Stimulated activated CD4-positive, alpha-beta T cell treated with anti-CD3 and anti-CD28 coated beads, Interleukin-4, amount 100 ng/mL, for 24 hours (primary cell): Measurements from ENCODE around the gene PEAK3.

ENCODE experiments used
- DNase-seq: peaks from one replicate; pipeline ENCODE4 v3.0.0-alpha.2; 2020

The PEAK3 gene

GRCh38 chr19:2282062-2282861 lies at the start of gene PEAK3:
Gene PEAK3, minus strand, starts transcription at chr19:2282175. Its CDS starts 1,244 bp downstream, at chr19:2280931.
- DNase-seq = peak; percentile 21

- no peak for DNase-seq
Measured at GRCh38 chr19:2330632-2331284, 48.8 kb upstream of the PEAK3 start.

- DNase-seq = no peak
Measured at GRCh38 chr19:2330255-2330631, 48.3 kb upstream of the PEAK3 start.

- DNase-seq = no peak
Measured at GRCh38 chr19:2329501-2329916, 47.5 kb upstream of the PEAK3 start.

- DNase-seq = no peak
Measured at GRCh38 chr19:2329149-2329478, 47.1 kb upstream of the PEAK3 start.

- DNase-seq = peak; percentile 92
Measured at GRCh38 chr19:2328401-2329148, 46.6 kb upstream of the PEAK3 start, which contains the start of the genes LSM7 and SPPL2B. Gene LSM7, minus strand, starts transcription at chr19:2328586. Its CDS starts 20 bp downstream, at chr19:2328566. Gene SPPL2B, plus strand, starts transcription at chr19:2328684. Its CDS starts 26 bp downstream, at chr19:2328710.

- peak; percentile 69 for DNase-seq
Measured at GRCh38 chr19:2327773-2328400, 45.9 kb upstream of the PEAK3 start.

GRCh38 chr19:2326699-2327360 lies 44.9 kb upstream of the PEAK3 start:
- DNase-seq = no peak

- no peak for DNase-seq
Measured at GRCh38 chr19:2325281-2326046, 43.5 kb upstream of the PEAK3 start.

GRCh38 chr19:2324220-2324948 lies 42.4 kb upstream of the PEAK3 start:
- no peak for DNase-seq

- no peak for DNase-seq
Measured at GRCh38 chr19:2323707-2324106, 41.7 kb upstream of the PEAK3 start.

GRCh38 chr19:2321565-2322283 lies 39.7 kb upstream of the PEAK3 start:
- no peak for DNase-seq

- DNase-seq = no peak
Measured at GRCh38 chr19:2320939-2321338, 39.0 kb upstream of the PEAK3 start.

- DNase-seq = no peak
Measured at GRCh38 chr19:2320049-2320448, 38.1 kb upstream of the PEAK3 start.

GRCh38 chr19:2319551-2319950 lies 37.6 kb upstream of the PEAK3 start:
- no peak for DNase-seq

- no peak for DNase-seq
Measured at GRCh38 chr19:2318923-2319322, 36.9 kb upstream of the PEAK3 start.

- no peak for DNase-seq
Measured at GRCh38 chr19:2317756-2318155, 35.8 kb upstream of the PEAK3 start.

GRCh38 chr19:2317300-2317699 lies 35.3 kb upstream of the PEAK3 start:
- no peak for DNase-seq

GRCh38 chr19:2315818-2316353 lies 33.9 kb upstream of the PEAK3 start:
- DNase-seq = no peak
